CD4-positive, alpha-beta T cell treated with Interleukin-1 beta for 1 hour (primary cell): ENCODE results near the gene RASA3.

Source experiments
- DNase-seq, 2 donors: peaks; one replicate each; pipeline ENCODE4 v3.0.0-alpha.2; 2020 to 2022

The RASA3 gene

DNA sequence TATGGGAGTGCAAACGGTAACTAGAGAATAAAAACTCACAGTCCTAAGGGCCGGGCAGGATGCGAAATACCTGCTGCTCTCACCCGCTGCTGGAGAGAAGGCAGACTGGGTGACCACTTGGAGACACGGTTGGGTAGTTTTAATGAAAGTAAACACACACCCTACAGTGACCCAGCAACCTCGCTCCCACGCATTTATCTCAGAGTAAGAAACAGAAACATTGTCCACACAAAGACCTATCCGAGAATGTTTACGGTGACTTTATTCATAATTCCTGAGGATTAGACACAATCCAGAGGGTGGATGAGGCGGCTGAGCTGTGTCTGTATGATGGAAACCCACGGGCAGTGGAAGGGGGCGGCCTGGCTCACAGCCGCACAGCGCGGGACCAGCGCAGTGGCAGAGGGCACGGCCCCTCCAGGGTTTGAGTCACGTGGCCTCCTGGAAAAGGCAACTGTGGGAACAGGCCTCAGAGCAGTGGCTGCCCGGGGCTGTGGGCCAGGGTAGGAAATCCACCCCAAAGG lies 85.0 kb downstream of the RASA3 start:
- DNase-seq, result no peak

DNA sequence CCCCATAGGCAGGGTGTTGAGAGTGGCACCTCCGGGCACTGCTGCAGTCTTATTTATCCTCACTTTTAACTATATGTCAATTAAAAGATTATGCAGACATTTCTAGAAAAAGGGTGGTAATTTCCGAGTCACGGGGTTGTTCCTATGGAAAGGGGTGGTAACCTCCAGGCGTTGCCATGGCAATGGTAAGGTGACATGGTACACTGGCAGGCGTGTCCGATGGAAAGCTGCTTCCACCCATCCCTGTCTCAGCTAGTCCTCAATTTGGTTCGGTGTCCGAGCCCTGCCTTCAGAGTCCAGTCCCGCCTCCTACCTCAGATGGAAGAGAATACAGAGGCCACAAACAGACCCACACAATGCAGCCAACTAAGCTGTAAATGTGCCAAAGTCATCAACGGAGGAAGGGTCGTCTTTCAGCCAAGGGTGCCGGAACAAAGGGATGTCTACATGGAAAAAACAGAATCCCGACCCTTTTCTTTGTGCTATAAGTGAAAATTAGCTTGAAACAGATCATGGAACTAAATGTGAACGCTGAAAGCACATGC lies 85.9 kb downstream of the RASA3 start:
- no peak for DNase-seq

DNA sequence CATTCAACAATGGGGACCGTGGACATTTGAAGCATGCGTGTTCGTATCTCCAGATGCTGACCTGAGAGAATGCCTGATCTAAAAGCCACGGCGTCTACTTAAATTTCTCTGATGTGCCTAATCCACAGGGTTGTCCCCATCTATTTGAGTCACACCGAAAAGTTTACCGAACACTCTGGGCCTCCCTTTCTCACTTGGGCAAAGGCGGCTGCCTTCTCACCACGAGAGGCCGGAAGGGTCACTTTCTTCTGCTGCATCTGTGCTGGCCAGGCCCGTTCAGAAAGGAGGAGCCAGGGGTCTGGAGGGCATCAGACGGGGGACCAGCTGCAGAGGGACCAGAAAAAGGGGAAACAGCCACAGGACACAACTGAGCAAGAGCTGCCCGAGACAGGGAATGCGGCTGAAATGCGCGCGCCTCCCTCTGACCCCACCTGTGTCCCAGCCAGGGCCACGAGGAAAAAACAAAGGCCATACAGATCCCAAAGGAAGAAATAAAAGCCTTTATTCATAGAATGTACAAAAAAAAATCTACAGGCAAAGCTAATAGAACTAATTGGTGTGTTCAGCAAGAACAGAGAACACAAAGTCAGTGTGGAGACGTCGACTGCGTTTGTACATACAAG lies 87.2 kb downstream of the RASA3 start:
- DNase-seq, result no peak

DNA sequence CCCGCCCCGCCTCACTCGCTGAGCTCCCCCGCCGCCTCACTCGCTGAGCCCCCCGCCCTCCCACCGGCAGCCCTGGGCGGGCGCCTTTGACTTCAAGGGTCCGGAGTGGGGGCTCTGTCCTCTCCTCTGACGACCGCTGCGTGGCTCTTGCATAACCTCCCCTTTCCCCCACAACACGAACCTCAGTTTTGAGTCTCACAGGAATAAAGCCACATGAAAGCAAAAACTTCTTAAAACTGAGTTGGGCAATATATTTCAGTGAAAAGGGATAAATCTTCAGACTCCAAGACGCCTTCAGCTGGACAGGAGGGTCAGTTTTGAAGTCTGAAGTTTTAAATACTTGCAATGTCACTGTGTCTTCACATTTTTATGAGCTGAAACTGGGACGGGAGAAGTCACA lies 87.9 kb downstream of the RASA3 start:
- DNase-seq, result no peak

DNA sequence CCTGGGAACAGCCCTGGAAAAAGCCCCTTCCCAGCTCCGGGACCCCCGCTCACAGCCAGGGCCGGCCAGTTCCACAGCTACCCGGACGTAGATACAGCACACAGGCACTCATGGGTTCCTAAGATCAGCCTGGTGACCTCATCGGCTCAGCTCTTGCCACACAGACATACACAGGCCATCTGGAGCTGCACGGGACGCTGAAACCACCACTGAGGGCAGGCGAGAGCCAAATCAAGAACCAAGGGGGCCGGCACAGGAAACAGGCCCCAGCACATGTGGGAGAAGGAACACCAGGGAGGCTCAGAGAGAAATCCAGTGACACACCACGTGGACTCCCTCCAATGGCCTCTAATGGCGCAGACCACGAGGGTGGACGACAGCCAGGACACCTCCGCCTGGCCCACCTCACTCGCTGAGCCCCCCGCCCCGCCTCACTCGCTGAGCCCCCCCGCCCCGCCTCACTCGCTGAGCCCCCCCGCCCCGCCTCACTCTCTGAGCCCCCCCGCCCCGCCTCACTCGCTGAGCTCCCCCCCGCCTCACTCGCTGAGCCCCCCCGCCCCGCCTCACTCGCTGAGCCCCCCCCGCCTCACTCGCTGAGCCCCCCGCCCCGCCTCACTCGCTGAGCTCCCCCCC lies 88.9 kb downstream of the RASA3 start:
- DNase-seq, result peak in 1 of 2 donors; percentile 52

DNA sequence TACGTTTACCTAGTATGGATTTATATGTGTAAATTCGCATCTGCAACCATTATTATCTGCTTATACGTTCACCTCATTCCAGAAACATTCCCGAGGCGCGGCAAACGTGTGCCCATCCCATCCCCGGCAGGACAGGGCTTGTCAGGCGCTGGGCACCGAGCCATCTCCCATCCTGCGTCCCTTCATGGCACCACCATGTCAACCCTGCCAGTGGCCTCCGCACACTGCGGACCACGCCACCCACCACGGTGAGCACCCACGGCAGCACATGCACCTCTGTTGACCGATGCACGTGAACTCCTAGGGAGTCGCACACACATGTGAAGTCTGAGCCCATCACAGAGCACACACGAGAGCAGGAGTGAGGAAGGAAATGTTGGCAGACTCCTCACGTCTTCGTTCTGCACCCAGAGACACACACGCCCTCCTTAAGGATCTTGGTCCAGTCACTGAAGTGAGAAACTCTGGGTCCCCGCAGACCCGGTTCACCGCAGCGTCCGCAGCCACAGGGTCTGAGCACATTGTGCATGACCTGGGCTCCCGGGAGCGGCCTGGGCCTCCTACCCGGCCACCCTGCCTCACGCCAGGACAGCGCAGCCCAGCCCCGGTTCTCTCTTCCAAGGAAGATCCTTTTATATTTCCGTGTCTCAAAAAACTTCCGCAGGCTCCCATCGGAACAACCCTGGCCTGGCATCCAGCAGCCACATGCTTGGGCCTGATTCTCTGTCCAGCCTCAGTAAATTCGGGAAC lies 90.2 kb downstream of the RASA3 start:
- no peak for DNase-seq

DNA sequence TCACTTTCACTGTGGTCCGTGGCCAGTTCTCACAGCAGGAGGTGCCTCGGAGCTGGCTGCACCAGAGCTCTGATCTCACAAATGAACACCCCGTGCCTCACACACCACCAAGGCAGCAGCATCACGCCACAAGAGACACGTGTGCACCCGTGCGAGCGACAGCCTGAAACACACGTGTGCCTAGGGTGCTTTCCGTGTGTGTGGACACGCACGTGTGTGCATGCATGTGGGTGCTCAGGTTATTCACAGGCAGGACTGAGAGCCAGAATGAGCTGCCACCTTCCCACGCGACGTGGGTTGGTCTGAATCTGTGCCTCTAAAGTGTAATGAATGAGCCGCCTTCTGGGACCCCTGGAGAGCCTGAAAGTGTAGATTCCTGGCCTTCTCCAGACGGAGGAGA lies 90.9 kb downstream of the RASA3 start:
- no peak for DNase-seq

DNA sequence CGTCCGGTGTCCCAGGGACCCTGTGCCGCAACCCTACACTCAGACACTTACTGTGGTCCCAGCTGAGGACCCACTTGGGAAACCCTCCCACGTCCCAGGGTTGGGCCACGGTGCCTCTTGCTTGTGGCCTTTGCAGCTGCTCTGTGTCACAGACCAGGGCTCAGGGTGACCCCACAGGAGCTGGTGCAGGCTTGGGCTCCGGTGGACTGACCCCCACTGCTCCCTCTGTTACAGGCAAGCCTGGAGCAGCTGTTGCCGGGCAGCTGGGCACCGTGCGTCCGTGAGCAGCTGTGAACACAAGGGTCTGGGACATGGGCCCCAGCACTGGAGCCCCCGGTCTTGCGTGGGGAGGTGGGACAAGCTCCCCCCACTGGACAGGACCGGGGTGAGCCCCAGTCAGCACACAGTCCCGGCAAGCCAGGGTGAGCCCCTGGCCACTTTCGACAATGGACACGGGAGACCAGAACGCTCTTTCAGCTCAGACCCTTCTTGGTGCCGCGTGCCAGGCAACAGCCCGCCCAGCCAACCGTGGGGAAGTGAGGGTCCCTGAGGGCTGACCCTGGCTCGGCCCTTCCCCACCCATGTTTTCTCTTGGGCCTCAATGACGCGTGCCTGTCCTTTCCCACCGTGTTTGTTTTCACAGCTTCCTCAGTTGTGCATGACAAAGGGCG lies 92.8 kb downstream of the RASA3 start:
- no peak for DNase-seq

DNA sequence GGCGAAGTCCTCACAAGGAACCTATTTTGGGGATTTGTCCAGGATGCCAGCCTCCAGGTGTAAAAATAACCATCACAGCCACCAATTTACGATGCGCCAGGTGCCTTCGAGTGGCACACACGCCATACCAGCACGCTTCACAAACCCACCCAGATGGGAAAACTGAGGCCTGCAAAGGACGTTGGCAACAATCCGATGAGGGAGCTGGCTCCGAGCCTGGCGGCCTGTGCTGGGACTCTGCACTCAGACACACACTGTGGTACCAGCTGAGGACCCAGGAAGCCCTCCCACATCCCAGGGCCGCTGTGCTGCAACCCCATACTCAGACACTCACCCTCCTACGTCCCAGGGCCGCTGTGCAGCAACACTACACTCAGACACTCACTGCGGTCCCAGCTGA lies 93.5 kb downstream of the RASA3 start:
- DNase-seq, result no peak

DNA sequence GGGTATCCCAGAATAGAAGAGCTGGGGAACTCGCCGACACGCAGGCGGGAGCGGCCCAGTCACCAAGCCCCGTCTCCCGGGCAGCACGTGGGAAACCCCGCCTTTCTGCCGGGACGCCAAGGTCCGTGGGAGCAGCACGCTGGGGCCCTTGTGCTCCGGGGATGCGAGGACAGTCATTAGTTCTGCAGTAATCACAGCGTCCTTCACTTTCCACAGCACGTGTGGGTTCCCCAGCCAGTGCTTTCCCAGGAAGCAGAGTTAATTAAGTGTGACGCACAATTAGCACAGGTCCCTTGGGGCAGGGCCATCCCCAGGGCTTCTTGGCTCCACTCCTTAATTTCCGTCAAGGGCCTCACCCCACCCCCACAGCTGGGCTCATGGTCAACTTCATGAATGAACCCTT lies 94.2 kb downstream of the RASA3 start:
- DNase-seq, result no peak

DNA sequence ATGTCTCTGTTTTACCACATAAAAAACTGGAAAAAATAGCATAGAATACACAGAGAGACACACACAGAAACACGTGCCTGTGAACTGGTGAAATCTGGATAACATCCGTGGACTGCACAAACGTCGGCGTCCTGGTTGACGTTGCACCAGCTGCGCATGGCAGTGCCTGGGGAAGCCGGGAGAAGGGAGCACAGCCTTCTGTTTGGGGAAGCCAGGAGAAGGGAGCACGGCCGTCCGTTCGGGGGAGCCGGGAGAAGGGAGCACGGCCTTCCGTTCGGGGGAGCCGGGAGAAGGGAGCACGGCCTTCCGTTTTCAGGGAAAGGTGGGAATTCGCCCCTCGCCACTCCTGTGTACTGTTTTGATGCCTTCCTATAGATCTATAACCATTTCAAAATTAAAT lies 94.7 kb downstream of the RASA3 start:
- DNase-seq, result no peak

DNA sequence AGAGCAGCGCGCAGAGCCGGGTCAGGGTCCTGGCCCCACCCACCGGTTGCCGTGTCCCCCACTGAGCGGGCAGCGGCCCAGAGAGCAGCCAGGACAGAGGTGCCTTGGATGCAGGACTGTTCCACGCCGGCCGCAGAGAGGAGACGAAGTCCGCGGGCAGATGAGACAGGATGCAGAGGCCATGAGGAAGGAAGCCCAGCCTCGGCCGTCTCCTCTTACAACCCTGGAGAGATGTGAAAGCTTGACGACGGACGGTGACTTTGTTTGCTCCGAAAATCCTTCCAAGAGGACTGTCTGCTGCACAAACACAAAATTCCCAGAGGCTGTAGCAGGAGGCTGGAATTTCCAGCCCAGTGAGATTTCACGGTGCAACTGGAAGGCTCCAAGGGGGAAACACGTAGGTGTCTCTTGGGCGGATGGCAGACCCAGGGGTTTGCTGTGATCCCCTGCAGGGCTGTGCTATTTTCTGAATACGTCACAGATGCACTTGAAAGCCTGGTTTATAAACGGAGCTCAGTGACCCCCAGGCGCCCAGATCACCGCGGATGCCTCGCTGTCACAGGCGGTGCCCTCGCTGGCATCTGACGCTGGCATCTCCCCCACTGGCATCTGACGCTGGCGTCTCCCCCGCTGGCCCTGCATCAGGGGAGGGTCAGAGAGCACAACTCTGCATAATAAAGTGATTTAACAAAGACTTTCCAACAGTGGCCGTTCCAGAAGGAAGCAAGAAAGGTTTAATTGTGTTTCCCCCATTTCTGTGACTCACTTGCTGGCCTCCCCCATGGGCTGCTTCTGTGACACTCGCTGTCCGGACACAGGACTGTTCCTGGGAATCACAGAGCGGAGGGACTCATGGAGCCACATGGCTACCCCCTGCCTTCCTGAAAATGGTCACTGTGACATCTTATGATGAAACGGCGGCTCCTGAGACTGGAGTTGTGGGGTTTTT lies 96.6 kb downstream of the RASA3 start:
- no peak for DNase-seq

DNA sequence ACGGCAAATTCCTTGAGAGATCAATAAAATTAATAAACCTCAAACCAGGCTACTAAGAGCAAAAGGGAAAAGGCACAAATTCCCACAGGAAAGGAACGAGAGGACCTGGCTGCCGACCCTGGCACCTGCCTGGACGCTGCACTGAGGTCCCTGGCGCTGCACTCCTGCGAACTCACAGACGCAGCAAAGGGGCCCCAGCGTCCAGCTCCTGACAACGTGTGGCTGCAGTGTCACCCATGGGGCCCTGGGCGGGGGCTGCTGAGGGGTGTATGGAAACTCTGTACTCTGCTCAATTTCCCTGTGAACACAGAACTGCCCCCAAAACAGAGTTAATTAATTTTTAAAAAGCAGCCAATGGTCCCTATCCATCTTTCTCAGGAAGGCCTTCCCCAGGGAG lies 97.2 kb downstream of the RASA3 start:
- no peak for DNase-seq

DNA sequence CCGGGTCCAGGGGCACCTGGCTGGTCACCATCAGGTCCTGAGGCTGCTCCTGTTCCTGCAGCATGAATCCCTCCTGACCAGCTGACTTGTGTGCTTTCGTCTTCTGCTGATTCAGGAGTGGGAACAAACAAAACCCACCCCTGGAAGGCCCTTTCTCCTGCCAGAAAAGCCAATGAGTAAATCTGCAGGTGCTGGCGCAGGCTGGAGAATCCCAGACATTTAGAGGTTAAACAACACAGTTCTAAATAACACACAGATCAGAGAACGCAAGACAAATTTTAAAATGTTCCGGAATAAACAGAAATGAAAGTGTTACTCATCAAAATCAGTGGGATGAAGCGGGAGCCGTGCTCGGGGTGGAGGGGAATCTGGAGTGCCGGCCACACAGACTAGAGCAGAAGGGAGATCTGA lies 97.9 kb downstream of the RASA3 start:
- no peak for DNase-seq

DNA sequence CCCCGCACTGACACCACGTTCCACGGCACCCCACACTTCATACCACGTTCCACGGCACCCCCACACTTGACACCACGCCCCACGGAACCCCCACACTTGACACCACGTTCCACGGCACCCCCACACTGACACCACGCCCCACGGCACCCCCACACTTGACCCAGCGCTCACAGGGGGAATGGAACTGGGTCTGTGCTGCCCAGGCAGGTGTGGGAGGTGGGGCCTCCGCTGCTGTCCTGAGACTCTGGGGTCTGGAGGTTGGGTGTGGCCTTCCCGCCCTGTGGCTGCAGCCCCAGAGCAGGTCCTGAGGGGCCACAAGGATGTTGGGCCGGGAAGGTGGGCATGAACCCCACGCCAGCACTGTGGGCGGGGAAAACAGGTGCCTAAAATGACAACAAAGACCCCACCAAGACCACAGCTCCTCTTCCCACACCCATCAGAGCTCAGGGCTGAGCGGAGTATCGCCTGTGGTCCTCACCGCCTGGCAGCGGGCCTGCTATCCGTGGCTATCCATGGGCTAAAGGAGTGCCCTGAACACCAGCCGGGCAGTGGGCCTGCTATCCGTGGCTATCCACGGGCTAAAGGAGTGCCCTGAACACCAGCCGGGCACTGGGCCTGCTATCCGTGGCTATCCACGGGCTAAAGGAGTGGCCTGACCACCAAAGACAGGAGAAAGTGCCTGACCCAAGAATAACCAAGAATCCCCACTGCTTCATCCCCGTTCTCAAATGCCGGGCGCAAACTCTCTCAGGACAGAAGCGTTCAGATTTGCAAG lies 98.7 kb downstream of the RASA3 start:
- DNase-seq, result no peak

DNA sequence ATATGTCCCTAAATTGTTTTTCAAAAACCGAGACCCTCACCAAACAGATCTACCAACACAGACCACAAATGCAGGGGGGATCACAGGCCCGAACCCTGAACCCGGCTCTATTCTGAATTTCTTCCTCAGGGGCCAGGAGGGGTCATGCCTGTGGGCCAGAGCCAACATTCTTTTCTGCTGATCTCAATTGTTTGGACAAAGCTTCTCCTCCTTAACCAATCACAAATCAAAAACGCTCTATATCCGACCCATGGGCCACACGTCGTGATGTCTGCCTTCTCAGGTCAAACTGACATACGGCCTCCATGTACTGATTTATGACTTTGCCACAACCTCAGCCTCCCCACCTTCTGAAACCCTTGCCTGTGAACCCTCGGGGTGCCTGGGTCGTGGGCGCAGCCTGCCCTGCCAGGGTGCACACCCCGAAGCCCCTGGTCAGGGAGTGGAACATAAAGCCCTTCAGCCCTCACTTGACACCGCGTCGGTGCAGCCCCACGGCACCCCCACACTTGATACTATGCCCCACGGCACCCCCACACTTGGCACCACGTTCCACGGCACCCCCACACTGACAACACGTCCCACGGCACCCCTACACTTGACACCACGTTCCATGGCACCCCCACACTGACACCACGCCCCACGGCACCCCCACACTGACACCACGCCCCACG lies 100.2 kb downstream of the RASA3 start:
- DNase-seq, result no peak

DNA sequence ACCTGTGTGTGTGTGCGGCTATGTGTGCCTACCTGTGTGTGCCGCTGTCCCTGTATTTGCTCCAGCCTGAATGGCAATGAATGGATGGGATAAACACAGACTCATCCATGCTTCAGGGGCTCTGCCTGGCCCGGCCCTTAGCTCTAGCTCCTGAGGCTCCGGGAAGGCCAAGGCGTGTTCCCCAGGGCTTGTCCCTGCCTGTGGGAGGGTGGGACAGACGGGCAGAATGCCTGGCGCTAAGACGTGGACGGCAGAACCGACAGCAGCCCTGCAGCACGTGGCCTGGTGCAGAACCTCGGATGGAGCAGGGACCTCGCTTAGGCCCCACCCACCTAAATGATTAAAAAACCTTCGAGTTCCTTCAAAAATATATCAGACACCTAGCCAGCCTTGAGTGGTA lies 100.8 kb downstream of the RASA3 start:
- DNase-seq, result no peak

DNA sequence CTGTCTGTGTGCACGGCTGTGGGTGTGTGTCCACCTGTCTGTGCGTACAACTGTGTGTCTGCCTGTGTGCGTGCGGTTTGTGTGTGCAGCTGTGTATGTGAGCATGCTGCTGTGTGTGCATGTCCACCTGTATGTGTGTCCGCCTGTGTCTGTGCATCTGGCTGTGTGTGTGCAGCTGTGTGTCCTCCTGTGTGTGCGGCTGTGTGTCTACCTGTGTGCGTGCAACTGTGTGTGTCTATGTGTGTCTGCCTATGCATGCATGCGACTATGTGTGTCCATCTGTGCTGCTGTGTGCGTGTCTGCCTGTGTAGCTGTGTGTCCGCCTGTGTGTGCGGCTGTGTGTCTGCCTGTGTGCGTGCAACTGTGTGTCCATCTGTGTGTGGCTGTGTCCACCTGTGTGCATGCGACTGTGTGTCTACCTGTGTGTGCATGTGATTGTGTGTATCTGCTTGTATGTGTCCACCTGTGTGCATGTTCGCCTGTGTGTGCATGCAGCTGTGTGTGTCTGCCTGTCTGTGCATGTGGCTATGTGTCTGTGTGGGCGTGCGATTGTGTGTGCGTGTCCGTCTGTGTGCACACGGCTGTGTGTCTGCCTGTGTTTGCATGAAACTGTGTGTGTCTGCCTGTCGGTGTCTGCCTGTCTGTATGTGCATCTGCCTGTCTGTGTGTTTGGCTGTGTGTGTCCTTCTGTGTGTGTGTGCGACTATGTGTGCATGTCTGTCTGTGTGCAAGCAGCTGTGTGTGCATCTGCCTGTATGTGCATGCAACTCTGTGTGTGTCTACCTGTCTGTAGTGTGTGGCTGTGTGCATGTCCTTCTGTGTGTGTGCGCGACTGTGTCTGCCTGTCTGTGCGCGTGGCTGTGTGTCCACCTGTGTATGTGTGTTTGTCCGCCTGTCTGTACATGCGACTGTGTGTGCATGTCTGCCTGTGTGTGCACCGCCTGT lies 101.5 kb downstream of the RASA3 start:
- DNase-seq, result no peak

DNA sequence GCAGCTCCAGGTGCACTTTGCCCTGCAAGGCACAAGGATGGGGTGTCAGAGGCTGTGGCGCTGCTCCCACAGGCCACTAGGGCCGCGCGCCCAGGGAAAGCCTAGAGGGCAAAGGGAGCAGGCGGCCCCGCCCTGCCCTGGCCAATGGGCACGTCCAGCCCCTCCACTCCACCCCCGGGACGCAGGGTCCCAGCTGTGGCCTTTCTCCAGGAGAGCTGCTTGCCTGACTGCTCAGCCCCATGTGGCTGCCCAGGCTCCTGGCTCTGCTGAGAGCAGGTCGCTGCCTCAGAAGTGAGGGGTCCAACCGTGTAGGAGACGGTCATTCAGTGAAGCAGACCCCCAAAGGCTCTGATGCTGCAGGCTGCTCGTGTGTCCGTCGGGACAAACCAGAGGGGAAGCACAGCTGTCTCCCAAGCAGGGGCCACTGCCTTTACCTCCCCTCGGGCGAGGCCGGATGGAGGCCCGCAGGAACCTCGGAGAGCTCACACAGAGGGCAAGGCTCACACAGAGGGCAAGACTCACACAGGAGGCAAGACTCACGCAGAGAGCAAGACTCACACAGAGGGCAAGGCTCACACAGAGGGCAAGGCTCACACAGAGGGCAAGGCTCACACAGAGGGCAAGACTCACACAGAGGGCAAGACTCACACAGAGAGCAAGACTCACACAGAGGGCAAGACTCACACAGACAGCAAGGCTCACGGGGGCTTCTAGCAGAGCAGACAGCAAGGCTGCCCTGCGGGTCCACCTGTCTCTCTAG lies 102.4 kb downstream of the RASA3 start:
- DNase-seq, result no peak
